VCaP (cell line): ENCODE data around the gene APOC4.

Experiments used
- H3K27ac ChIP-seq: fragments of 450-650 bp; 2 replicates; pipeline ENCODE4 v1.5.1; 2017
- TF ChIP-seq, protein P1 (sequence below): fragments of 450-650 bp; conservative IDR thresholded peaks from 2 replicates; pipeline ENCODE4 v1.5.1; 2017; ENCODE audit warnings: mild to moderate bottlenecking, moderate library complexity

The APOC4 gene

DNA sequence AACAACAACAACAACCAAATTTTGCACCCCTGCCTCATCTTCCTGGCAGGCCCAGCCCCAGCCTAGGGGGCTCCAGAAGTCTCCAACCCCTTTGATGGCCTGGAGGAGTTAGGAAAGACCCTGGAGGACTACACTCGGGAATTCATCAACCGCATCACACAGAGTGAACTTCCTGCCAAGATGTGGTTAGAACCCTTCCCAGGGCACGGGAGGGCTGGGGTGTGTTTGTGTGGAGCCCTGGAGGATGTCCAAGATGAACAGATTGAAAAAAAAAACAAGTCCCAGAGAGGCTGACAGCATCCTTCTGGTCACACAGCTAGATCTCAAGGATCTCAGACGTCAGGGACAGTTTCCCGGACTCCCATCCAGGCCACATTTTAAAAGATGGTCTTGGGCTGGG is 14.3 kb upstream of the APOC4 start:
- H3K27ac ChIP-seq: no peak overlapping the region
- TF ChIP-seq, protein P1, sequence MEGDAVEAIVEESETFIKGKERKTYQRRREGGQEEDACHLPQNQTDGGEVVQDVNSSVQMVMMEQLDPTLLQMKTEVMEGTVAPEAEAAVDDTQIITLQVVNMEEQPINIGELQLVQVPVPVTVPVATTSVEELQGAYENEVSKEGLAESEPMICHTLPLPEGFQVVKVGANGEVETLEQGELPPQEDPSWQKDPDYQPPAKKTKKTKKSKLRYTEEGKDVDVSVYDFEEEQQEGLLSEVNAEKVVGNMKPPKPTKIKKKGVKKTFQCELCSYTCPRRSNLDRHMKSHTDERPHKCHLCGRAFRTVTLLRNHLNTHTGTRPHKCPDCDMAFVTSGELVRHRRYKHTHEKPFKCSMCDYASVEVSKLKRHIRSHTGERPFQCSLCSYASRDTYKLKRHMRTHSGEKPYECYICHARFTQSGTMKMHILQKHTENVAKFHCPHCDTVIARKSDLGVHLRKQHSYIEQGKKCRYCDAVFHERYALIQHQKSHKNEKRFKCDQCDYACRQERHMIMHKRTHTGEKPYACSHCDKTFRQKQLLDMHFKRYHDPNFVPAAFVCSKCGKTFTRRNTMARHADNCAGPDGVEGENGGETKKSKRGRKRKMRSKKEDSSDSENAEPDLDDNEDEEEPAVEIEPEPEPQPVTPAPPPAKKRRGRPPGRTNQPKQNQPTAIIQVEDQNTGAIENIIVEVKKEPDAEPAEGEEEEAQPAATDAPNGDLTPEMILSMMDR: no peak

DNA sequence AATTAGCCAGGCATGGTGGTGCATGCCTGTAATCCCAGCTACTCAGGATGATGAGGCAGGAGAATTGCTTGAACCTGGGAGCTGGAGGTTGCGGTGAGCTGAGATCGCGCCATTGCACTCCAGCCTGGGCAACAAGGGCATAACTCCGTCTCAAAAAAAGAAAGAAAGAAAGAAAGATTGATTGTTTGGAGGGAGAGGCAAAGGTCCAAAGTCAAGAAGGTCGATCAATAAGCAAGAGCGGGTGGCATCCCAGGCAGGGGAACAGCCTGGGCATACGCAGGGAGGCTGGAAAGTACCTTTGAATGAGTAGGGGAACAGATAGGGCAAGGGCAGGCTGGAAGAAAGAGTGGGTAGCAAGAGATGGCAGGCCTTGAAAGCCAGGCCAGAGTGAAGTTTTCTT is 11.9 kb upstream of the APOC4 start:
- TF ChIP-seq, protein P1: no peak

DNA sequence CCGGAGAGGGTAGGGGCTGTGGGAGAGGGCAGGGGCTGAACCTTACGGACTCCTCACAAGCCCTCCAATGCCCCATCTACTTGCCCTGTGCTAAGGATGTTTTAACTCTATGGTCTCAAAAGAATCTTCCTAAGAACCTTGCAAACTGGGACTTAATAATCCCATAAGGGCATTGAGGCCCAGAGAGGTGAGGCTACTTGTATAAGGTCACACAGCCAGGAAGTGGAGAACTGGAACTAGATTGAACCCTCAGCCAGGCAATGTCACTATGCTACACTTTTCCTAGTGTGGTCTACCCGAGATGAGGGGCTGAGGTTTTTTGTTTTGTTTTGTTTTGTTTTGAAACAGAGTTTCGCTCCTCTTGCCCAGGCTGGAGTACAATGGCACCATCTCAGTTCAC is 10.5 kb upstream of the APOC4 start:
- no peak overlapping the region for H3K27ac ChIP-seq
- TF ChIP-seq, protein P1: no peak

More for the DNA sequence above, 11.9 kb upstream of the APOC4 start:
- no peak overlapping the region for H3K27ac ChIP-seq

DNA sequence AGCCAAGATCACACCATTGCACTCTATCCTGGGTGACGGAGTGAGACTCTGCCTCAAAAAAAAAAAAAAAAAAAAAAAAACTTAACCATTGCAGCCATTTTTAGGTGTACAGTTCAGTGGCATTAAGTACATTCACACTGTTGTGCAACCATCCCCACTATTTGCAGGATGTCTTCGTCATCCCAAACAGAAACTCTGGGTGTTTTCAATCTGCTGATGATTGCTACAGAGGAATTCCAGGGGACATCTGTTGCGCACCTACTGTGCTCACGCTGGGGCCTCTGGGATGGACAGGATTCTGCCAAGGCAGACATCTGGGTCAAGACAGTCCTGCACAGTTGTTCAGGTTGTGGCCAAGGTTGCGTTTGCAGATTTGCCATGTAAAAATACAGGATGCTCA is 2.4 kb upstream of the APOC4 start:
- TF ChIP-seq, protein P1: no peak
- no peak overlapping the region for H3K27ac ChIP-seq

DNA sequence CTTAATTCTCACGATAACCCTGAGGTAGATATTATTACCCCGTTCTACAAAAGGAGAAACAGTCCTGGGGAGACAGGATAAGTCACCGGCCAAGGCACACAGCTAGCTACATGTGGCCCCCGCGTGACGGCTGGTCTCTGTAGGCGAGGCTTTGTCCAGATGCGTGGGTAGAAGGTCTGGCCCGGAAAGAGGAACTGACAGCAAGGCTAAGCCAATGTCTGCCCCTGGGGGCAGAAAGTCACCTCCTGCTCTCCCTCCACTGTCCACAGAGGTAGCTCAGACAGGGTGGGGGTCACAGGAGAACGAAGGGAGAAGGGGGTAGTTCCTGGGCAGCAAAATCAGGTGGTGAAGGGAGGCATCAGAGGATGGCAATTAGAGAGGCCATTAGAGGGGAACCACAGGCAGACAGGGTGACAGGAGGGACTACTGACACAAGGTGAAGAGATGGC is 1.8 kb downstream of the APOC4 start:
- TF ChIP-seq, protein P1: no peak
- no peak overlapping the region for H3K27ac ChIP-seq

DNA sequence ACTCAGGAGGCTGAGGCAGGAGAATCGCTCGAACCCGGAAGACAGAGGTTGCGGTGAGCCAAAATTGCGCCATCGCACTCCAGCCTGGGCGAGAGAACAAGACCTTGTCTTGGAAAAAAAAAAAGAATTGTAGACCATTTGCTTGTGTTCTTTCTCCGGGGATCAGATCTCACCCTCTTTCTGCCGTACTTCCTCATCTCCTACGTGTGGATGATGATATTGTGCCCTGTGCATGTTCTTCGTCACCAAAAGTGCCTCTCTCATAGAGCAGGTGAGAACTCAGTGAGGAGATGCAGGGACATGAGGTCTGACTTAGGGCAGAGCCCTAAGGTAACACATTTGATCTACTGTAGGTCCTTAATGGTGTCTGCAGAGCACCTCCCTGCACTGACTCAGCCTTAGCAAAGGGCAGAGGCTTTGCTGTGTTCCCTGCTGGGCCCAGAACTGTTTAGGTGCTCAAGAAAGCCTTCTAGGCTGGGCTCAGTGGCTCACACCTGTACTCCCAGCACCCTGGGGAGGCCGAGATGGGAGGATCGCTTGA is 5.1 kb downstream of the APOC4 start:
- no peak overlapping the region for H3K27ac ChIP-seq

DNA sequence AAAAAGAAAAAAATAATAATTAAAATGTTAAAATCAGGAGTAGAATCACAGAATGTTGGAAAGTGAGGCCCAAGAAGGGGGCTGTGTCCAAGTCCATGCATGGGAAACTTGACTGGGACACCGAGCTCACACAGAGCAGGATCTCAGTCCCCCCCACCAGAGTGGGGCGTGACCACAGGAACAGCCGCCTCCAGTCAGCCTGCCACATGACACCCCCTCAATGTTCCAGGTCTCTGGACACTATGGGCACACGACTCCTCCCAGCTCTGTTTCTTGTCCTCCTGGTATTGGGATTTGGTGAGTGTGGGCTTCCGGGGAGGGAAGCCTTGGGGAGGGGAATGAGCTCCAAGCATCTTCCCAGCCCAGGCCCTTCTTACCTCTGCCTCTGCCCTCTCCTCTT is 6.2 kb downstream of the APOC4 start:
- no peak overlapping the region for H3K27ac ChIP-seq
- TF ChIP-seq, protein P1: no peak

More for the DNA sequence above, 5.1 kb downstream of the APOC4 start:
- TF ChIP-seq, protein P1: no peak
